KG1 (cell line): ENCODE data around the gene FBXL2.
"Not testable (repeated sequence)": the region's sequence is repeated elsewhere in the genome, so short reads cannot be mapped to it uniquely, and the experiment has no call there.

Source experiments
- DNase-seq: peaks from one replicate; lab custom pipeline; 2025; lab: John Stamatoyannopoulos, UW

FBXL2 gene

GRCh38 chr3:33315826-33316225 is 38.6 kb downstream of the FBXL2 start:
- DNase-seq, result no peak

DNA sequence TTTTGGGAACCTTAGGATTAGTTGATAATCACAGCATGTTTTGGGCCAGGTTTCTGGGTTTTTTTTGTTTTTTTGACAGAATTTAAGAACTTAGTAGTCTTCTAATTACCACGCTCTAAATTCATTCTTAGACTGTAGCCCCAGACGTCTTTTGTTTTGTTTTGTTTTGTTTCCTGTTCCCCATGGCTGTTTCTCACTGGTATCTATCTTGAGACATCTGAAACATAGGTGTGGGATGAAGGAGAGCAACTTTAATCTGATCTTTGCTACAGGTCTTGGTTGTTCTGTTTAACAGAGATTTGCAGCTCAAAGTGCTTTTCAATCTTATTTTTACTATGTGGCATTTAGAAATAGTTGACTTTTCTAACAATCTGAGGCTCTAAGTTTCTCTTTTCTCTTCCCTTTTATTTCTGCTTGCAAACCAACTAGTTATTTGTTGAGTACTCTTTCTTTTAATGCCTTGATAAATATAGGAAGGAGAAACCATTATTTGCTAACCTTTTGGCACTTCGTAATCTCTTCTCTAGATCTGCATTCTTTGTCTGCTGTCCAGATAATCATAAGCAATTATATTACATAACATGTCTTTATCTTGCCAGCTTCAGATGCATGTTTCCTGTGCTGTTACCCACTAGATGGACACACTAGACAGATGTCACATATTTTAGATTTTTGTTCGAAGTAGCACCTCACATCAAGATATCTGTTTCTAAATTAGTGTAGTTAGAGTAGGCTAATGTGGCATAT is 40.9 kb downstream of the FBXL2 start:
- DNase-seq, result no peak

GRCh38 chr3:33318710-33319380 is 41.6 kb downstream of the FBXL2 start:
- no peak for DNase-seq

- no peak for DNase-seq
These were observed 45.2 kb downstream of the FBXL2 start for GRCh38 chr3:33322412-33322811.

DNA sequence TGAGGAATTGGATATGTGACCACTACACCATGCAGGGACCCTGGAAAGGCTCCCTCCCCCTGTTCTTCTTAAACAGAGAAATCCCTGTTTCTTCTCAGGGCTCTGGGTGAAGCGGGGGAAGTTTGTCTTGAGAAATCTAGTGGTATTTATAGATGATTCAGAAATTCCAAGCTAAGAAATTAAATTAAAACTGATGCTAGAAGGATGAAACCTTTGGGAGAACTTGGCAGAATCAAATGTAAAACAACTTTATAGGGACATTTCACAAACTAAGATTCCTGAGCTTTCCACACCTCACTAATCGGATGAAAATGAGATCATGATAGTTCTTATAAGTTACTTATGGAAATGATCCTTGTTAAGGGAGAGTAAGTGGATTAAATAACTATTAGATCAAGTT is 54.2 kb downstream of the FBXL2 start:
- DNase-seq, result no peak

- DNase-seq, result no peak
These were observed 57.1 kb downstream of the FBXL2 start for GRCh38 chr3:33334364-33334763.

GRCh38 chr3:33338936-33339465 is 61.8 kb downstream of the FBXL2 start:
- DNase-seq, result not testable (repeated sequence)

DNA sequence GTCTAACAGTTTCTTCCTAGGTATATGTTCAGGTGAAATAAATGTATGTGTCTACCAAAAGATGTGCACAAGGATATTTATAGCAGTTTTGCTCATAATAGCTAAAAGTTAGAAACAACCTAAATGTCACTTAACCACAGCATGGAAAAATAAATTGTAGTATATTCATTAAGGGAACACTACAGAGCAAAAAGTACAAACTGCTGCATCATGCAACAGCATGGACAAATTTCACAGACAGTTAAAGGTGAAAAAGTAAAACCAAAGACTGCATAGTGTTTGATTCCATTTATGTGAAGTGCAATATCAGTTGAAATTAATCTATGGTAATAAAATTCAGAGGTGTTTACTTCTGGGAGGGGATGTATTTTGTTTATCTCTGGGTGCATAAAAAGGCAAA is 62.5 kb downstream of the FBXL2 start:
- DNase-seq, result no peak

DNA sequence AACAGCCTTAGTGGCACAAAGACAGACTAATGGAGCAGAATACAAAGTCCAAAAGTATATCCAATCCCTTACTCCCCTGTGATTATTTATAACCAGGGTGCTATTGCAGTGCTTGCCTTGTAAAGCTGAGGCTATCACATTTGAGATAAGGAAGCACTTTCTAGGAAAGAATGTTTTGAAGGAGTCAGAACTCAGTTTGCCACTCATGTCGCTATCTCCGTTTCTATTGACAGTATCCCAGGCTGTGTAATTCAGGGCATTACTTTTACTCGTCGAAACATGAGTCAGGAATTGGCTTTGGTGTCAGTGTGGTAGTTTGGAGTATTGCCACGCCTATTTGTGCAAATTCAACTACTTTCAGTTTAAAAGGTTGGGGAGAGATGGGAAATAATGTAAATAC is 78.4 kb downstream of the FBXL2 start:
- DNase-seq, result no peak

DNA sequence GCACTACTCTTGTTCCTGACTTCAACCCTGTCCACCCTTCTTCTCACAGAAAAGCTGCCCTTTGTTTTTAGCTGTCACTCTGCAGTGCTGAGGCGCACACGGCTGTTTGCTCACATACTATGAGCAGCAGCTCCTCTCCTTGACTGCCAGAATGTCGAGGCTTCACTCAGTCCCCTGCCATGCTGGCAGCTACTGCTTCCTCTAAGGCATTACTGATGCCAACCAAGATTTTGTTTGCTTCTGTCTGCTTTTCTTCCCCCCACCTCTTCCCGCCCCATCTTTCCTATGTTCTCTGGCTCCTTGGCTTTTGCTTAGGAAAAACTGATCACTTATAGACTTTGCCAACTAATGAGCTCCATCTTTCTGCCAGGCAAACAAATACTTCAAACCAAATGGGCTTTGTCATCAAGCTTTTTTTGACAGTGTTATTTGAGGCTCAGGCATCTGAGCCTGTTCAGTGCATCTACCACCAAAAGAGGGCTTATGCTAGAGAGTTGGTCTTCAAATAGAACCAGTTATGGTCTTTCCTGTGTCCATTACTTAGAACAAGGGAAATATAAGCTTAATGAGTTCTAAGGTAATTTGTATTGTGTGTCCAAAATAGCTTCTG is 81.0 kb downstream of the FBXL2 start:
- DNase-seq, result no peak

DNA sequence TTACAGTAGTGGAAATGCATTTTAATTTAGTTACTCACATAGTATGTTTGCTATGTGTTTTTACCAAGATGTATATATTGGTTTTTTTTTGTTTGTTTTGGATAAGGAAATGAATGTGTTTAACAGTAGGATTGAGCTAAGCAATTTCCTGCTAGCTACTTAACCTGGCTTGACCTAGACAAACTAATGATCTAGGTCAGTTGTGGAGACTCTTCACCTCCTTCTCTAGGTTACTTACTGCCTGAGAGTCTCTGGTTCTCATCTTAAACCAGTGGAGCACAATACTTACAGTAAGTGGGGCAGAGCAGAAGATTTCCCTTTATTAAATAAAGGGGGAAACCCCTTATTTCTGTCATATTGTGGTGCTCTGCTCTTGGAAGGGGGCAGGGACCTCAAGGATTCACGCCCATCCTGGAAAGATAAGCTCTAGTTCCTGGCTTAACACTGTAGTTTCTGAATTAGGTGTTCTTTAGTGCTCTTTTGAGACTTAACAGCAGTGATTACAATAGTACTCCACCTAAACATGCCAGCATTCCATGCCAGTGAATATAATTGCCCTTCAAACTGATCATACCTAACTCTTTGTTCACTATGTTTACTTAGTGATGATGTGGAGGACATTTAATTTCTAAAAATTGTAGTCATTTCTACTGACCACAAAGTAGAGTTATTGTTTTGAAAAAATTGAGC is 83.0 kb downstream of the FBXL2 start:
- no peak for DNase-seq

GRCh38 chr3:33363113-33363800 is 86.0 kb downstream of the FBXL2 start:
- DNase-seq, result no peak

- DNase-seq, result no peak
These were observed 86.8 kb downstream of the FBXL2 start for GRCh38 chr3:33364060-33364459.

GRCh38 chr3:33364531-33365128 is 87.4 kb downstream of the FBXL2 start:
- DNase-seq, result no peak

GRCh38 chr3:33372218-33373081 is 95.2 kb downstream of the FBXL2 start:
- peak; percentile 36 for DNase-seq

DNA sequence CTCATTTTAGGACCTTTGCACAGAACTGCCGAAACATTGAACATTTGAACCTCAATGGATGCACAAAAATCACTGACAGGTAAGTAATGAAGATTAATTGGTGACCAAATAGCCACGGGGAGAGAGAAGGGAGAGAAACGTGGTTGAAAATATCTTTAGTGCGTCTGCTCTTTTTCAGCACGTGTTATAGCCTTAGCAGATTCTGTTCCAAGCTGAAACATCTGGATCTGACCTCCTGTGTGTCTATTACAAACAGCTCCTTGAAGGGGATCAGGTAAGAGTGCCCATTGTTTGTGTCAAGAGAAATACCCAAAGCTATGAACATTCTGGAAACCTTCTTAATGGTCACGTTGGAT is 95.8 kb downstream of the FBXL2 start:
- no peak for DNase-seq

DNA sequence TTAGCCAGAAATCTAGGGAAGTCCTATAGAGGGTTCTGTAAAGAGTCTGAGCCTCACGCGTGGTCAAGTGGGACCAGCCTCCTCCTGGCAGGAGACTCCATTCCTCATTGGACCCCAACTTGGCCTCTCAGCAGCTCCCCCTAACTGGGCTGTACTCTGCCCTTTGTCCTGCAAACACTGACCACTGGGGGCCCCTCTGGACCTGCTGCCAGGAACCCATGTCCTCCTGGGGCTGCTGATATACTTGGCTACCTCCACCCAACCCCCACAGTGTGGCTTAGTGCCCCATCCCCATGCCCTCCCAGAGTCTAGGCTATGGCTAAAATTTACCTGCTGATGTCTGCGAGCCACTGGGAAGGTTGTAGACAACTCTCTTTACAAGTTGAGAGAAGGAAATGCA is 100.2 kb downstream of the FBXL2 start:
- no peak for DNase-seq

- no peak for DNase-seq
These were observed 100.7 kb downstream of the FBXL2 start for GRCh38 chr3:33377931-33378330.

GRCh38 chr3:33380653-33381052 is 103.4 kb downstream of the FBXL2 start:
- no peak for DNase-seq

GRCh38 chr3:33383951-33384350 is 106.7 kb downstream of the FBXL2 start:
- no peak for DNase-seq

DNA sequence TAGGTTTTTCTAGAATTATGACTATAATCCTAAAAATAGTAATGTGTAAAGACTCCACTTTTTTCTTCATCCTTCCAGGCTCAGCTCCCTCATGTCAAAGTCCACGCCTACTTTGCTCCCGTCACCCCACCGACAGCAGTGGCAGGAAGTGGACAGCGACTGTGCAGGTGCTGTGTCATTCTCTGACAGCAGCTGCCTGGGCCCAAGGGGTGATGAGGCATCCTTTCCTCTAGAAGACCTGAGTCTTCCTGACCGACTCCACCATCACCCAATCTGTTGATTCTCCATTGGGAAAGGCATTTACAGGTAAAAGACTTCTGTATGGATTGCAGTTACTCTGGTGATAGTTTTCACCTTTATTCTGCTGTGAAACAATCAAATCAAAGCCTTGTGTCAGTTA is 108.2 kb downstream of the FBXL2 start:
- DNase-seq, result no peak
